Endothelial cell of umbilical vein (primary cell): ENCODE data around the gene IQGAP3. TPM values are rescaled to one million over a fixed set of nuclear protein-coding genes. Genes with fewer than 3 reads are reported as not detected.

Source experiments
- BruUV-seq: library from RNA; stranded (reverse); fragments of 400-500 nt; replicated peaks from 2 replicates; lab custom pipeline; 2021; lab: Mats Ljungman, UMichigan
- CTCF ChIA-PET: fragments of 300-600, 350-600 bp; sonication (Branson Sonifier 250); formaldehyde crosslinking; loops from one replicate; lab custom pipeline; 2021; ENCODE audit warnings: antibody characterized with exemption, inconsistent platforms; lab: Charles Lee
- POLR2A ChIA-PET: fragments of 300-600, 350-600 bp; sonication (Branson Sonifier 250); formaldehyde crosslinking; loops from one replicate; lab custom pipeline; 2021; ENCODE audit warnings: antibody characterized with exemption, inconsistent platforms; lab: Charles Lee
- DNase-seq: peaks from one replicate; pipeline ENCODE4 v3.0.0-alpha.2; 2011; ENCODE audit warnings: low read depth, low spot score
- FAIRE-seq: peaks from 2 replicates; lab custom pipeline; 2011; peaks lifted over from hg19 to GRCh38; lab: Jason Lieb, UNC
- H2AFZ ChIP-seq: 2 replicates; pipeline ENCODE4 v1.6.0; 2012; ENCODE audit warnings: low read depth, low read length, control low read depth, inconsistent platforms
- H3K27ac ChIP-seq: 2 replicates; pipeline ENCODE4 v1.5.1; 2011; ENCODE audit warnings: low read depth, mild to moderate bottlenecking, control low read depth, low read length, moderate library complexity; ENCODE audit not compliant: insufficient read depth
- H3K27me3 ChIP-seq, 2 experiments: 2 replicates each; pipeline versions ENCODE4 v1.6.0 to v1.6.1; 2011; ENCODE audit warnings: low read length in 2 of 2, mixed read lengths in 1 of 2; ENCODE audit not compliant: control insufficient read depth in 2 of 2, insufficient read depth in 2 of 2
- H3K36me3 ChIP-seq, 2 experiments: 2 replicates in 1 of 2; 3 replicates in 1 of 2; pipeline ENCODE4 v1.5.1; 2011; ENCODE audit warnings: low read length in 2 of 2, mild to moderate bottlenecking in 1 of 2, moderate library complexity in 1 of 2; ENCODE audit not compliant: control insufficient read depth in 2 of 2, insufficient read depth in 2 of 2; ENCODE audit errors: extremely low read depth in 1 of 2
- H3K4me1 ChIP-seq: 3 replicates; pipeline ENCODE4 v1.5.1; 2011; ENCODE audit warnings: mild to moderate bottlenecking, low read length; ENCODE audit not compliant: control insufficient read depth, insufficient read depth; ENCODE audit errors: extremely low read depth
- H3K4me2 ChIP-seq: 2 replicates; pipeline ENCODE4 v1.6.1; 2011; ENCODE audit warnings: low read length, control low read depth, mixed read lengths; ENCODE audit not compliant: insufficient read depth
- H3K4me3 ChIP-seq, 3 experiments: fragments of 200-600 bp in 1 of 3; sonication (generic), shearing (Covaris generic) in 1 of 3; replicated peaks in 1 of 3; 2 replicates each; pipeline ENCODE4 v1.5.1; 2011 to 2016; ENCODE audit warnings: control low read depth in 3 of 3, low read length in 3 of 3, mild to moderate bottlenecking in 2 of 3, inconsistent platforms in 1 of 3, low read depth in 1 of 3, moderate library complexity in 1 of 3; ENCODE audit not compliant: insufficient read depth in 1 of 3
- H3K79me2 ChIP-seq: 2 replicates; pipeline ENCODE4 v1.6.0; 2012; ENCODE audit warnings: low read length, inconsistent platforms; ENCODE audit not compliant: control insufficient read depth, insufficient read depth
- H3K9ac ChIP-seq: replicated peaks from 2 replicates; pipeline ENCODE3; 2011; ENCODE audit warnings: low read length, control low read depth; ENCODE audit not compliant: insufficient read depth; ENCODE audit errors: extremely low read depth
- H3K9me1 ChIP-seq: replicated peaks from 3 replicates; pipeline ENCODE4 v1.6.0; 2011; ENCODE audit warnings: mild to moderate bottlenecking, low read length; ENCODE audit not compliant: control insufficient read depth, insufficient read depth; ENCODE audit errors: extremely low read depth
- H3K9me3 ChIP-seq: replicated peaks from 2 replicates; pipeline ENCODE4 v1.5.1; 2012; ENCODE audit warnings: low read length, inconsistent platforms; ENCODE audit not compliant: control insufficient read depth, insufficient read depth
- H4K20me1 ChIP-seq: replicated peaks from 2 replicates; pipeline ENCODE3; 2011; ENCODE audit warnings: mild to moderate bottlenecking, low read length; ENCODE audit not compliant: control insufficient read depth, insufficient read depth; ENCODE audit errors: extremely low read depth
- CTCF ChIP-seq, 2 donors: IDR thresholded peaks; 1 replicate in 1 of 2; 2 replicates in 1 of 2; pipeline ENCODE4 v1.5.1; 2011; ENCODE audit warnings: low read length in 2 of 2, mild to moderate bottlenecking in 2 of 2, moderate library complexity in 2 of 2, control low read depth in 1 of 2, inconsistent platforms in 1 of 2, low read depth in 1 of 2; ENCODE audit not compliant: insufficient read depth in 1 of 2; ENCODE audit errors: extremely low read depth in 1 of 2
- EZH2 ChIP-seq: IDR thresholded peaks from 2 replicates; pipeline ENCODE4 v1.6.1; 2012; ENCODE audit warnings: borderline replicate concordance, low read depth, mild to moderate bottlenecking, moderate library complexity, low read length, inconsistent platforms; ENCODE audit not compliant: severe bottlenecking
- POLR2A ChIP-seq: IDR thresholded peaks from 2 replicates; pipeline ENCODE4 v1.6.1; 2012; ENCODE audit warnings: low read depth, mild to moderate bottlenecking, control low read depth, low read length
- POLR2AphosphoS5 ChIP-seq: IDR thresholded peaks from 2 replicates; pipeline ENCODE4 v1.6.1; 2012; ENCODE audit warnings: low read depth, mild to moderate bottlenecking, control low read depth, low read length, moderate library complexity; ENCODE audit not compliant: insufficient read depth
- dilution Hi-C: fragments of 300-500 bp; cut with MboI; formaldehyde crosslinking; loops from one replicate; pipeline ENCODE4 v1.15.0; 2019; ENCODE audit warnings: low sequenced_read_pairs; ENCODE audit not compliant: extremely low pct_ligation_motif_present
- intact Hi-C: fragments of 100-400 bp; cut with micrococcal nuclease; formaldehyde crosslinking; loops from one replicate; pipeline ENCODE4 v1.10.0; 2022
- polyA plus RNA-seq, 4 experiments: library from polyadenylated mRNA; depleted of rRNA in 3 of 4; stranded (reverse) in 3 of 4; unstranded in 1 of 4; fragments of >200 nt; gene quantifications; 2 replicates each; pipeline versions ENCODE4 v1.2.1 to v1.2.3, GENCODE V29; 2011 to 2012; ENCODE audit warnings: missing spikeins in 1 of 4
- total RNA-seq: library from RNA; stranded (reverse); gene quantifications from 2 replicates; pipeline ENCODE4 v1.2.3, GENCODE V29; 2021

The IQGAP3 gene
- total and polyA plus RNA-seq, 2 donors (not counting 3 experiments of a cell fraction or from before 2014, with no cell fraction given), result 28.3 to 60.7 TPM

GRCh38 chr1:156582388-156583017 is 10.1 kb upstream of the IQGAP3 start:
- Histone ChIP-seq H3K9ac (no peak overlapping the region), H3K4me2 (no peak overlapping the region), H4K20me1 (no peaks in the 10 kb centered on the region), H3K4me3 (no peak overlapping the region), H3K27ac (no peak overlapping the region), H3K9me1 (no peaks in the 10 kb centered on the region), H3K79me2 (no peaks in the 10 kb centered on the region), H3K27me3 (peaks cover 0 to 2% of the 10 kb centered on the region in 2 experiments), H3K9me3 (no peaks in the 10 kb centered on the region), H3K36me3 (no peaks in the 10 kb centered on the region), H2AFZ (no peak overlapping the region), H3K4me1 (no peaks in the 10 kb centered on the region)
- dilution Hi-C loops (no loop called here), intact Hi-C loops (no loop called here)
- CTCF ChIA-PET, result interaction anchor here (0.8 to 9.3 kb wide), 6 partner anchors 26 to 144 kb away, joined by 3 to 104 read pairs (median 8); no protein-coding TSS in a partner anchor
- POLR2A ChIA-PET, result no interaction called here
- no peak for DNase-seq
- TF ChIP-seq CTCF (IDR thresholded peaks at IDR 0.05; ENCODE audit: extremely low read depth in 1 of 2, insufficient read depth in 1 of 2, low read depth in 1 of 2, low read length in 2 of 2) (no peak), POLR2AphosphoS5 (no peak), POLR2A (no peak), EZH2 (no peak)
- no TSS peak for BruUV-seq
- no peak for FAIRE-seq
